ENCODE measurements around the gene FOXK1.

FOXK1 gene

DNA sequence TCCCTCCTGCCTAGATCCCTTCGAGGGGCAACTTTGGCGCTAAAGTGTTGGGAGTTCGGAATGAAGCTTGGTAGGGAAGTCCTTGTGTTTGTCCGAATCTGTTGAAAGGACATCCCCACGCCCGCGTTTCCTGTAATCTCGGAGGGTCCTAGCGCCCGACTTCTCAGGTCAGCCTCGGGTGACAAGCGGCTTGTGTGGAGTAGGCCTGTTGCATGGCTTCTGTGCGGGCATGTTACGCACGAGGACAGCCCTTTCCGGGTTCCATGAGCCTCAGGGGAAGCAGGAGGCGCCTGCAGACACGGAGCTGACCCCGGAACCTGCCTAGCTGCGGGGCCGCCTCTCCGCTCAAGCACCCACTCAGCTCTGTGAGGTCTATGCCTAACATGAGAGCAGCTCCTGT is 64.9 kb downstream of the FOXK1 start:
- no peak overlapping the region for H3K27ac ChIP-seq (ENCODE audit: low read depth, low read length)
- H3K4me3 ChIP-seq (ENCODE audit: low read depth, low read length), result no peak overlapping the region
- peaks cover 22% of the 10 kb centered on the region for H3K4me1 ChIP-seq (ENCODE audit: control insufficient read depth, insufficient read depth, low read length)
- H3K36me3 ChIP-seq (ENCODE audit: control insufficient read depth, insufficient read depth, low read length), result peaks cover 3% of the 10 kb centered on the region; the same call in 1 of the 2 replicates
- H3K27me3 ChIP-seq (ENCODE audit: control insufficient read depth, insufficient read depth, low read length), result peaks cover 30% of the 10 kb centered on the region
- H3K9ac ChIP-seq (ENCODE audit: low read length), result no peak overlapping the region
- H3K9me3 ChIP-seq (ENCODE audit: control insufficient read depth, insufficient read depth, low read depth, low read length), result no peaks in the 10 kb centered on the region

DNA sequence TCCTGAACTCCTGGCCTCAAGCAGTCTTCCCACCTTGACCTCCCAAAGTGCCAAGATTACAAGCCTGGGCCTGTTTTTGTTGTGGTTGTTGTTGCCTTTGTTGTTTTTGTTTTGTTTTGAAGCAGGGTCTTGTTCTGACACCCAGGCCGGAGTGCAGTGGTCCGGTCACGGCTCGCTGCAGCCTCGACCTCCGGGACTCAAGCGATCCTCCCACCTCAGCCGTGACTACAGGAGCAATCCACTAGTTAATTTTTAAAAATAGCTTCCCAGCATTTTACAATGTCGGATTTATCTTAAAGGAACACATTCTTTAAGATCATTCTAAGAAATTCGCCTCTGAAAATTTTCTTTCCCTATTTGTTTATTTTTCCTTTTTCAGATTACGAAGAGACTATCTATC is 65.7 kb downstream of the FOXK1 start:
- Histone ChIP-seq H3K4me3 (ENCODE audit: low read depth, low read length) (no peak overlapping the region), H3K36me3 (ENCODE audit: control insufficient read depth, insufficient read depth, low read length) (no peaks in the 10 kb centered on the region; the same call in 1 of the 2 replicates), H3K27ac (ENCODE audit: low read depth, low read length) (no peak overlapping the region), H3K27me3 (ENCODE audit: control insufficient read depth, insufficient read depth, low read length) (peaks cover 23% of the 10 kb centered on the region), H3K9ac (ENCODE audit: low read length) (no peak overlapping the region), H3K4me1 (ENCODE audit: control insufficient read depth, insufficient read depth, low read length) (peaks cover 22% of the 10 kb centered on the region), H3K9me3 (ENCODE audit: control insufficient read depth, insufficient read depth, low read depth, low read length) (no peaks in the 10 kb centered on the region)

DNA sequence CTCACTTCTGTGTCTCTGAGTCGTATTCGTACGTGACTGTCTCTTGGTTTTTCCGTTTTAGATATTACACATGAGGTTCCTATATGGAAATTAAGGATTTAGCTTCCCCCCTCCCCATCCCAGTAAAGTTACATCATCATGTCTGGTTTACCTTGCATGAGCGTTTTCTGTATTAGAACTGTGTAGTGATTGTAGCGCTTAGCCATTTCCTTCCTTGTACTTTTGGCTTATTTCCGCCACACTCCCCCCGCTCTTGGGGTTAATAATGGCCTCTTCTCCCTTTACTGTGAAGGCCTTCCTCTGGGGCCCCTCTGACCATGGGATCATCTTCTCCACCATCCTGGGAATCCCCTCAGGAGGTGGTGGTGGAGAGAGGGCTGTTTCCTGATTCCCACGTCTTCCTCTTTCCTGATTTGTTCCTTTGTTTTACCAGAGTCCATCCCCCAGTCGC is 66.2 kb downstream of the FOXK1 start:
- H3K9ac ChIP-seq (ENCODE audit: low read length), result no peak overlapping the region
- peaks cover 22% of the 10 kb centered on the region for H3K4me1 ChIP-seq (ENCODE audit: control insufficient read depth, insufficient read depth, low read length)
- peaks cover 18% of the 10 kb centered on the region for H3K27me3 ChIP-seq (ENCODE audit: control insufficient read depth, insufficient read depth, low read length)
- H3K27ac ChIP-seq (ENCODE audit: low read depth, low read length), result no peak overlapping the region
- H3K4me3 ChIP-seq (ENCODE audit: low read depth, low read length), result no peak overlapping the region
- H3K9me3 ChIP-seq (ENCODE audit: control insufficient read depth, insufficient read depth, low read depth, low read length), result no peaks in the 10 kb centered on the region
- no peaks in the 10 kb centered on the region; the same call in 1 of the 2 replicates for H3K36me3 ChIP-seq (ENCODE audit: control insufficient read depth, insufficient read depth, low read length)

DNA sequence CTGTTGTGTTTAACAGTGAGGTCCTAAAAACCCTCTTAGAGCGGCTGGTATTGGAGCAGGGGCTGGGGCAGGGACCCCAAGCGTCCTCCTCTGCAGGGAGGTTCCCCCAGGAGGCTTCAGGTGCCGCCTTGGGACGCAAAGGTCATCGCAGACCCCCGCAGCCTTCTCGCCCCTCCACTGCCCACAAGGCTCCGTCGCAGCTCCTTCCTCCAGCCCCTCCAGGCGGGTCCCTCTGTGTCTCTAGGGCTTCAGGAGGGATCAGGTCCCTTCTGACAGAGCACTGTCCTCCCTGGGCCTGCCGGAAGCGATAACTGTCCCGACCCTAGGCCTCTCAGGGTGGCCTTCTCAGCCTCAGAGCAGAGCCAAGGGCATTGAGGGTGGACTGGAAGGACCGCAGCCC is 67.3 kb downstream of the FOXK1 start:
- Histone ChIP-seq H3K4me1 (ENCODE audit: control insufficient read depth, insufficient read depth, low read length) (peaks cover 12% of the 10 kb centered on the region; the same call in 1 of the 2 replicates), H3K27ac (ENCODE audit: low read depth, low read length) (no peak overlapping the region), H3K36me3 (ENCODE audit: control insufficient read depth, insufficient read depth, low read length) (peaks cover 1% of the 10 kb centered on the region), H3K9me3 (ENCODE audit: control insufficient read depth, insufficient read depth, low read depth, low read length) (no peaks in the 10 kb centered on the region), H3K27me3 (ENCODE audit: control insufficient read depth, insufficient read depth, low read length) (peaks cover 7% of the 10 kb centered on the region; the same call in 1 of the 2 replicates), H3K9ac (ENCODE audit: low read length) (no peak overlapping the region), H3K4me3 (ENCODE audit: low read depth, low read length) (no peak overlapping the region)

DNA sequence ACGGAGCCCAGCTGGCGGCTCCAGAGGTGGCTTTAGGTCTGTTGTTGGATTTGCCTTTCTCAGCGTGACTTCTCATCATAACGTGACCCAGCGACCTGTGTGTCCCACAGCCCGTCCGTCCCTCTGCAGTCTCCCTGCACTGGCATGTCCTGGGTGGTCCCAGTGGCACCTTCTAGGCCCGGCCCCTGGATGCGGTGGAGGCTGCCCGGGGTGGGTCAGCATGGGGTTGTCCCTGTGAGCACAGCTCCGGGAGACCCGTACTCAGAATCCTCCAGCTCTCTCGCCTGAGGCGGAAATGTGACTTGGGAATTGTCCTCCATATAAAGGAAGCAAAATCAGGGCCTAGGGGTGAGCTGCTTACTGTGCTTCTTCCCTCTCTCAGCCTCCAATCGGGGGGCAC is 67.7 kb downstream of the FOXK1 start:
- peaks cover 7% of the 10 kb centered on the region; the same call in 1 of the 2 replicates for H3K4me1 ChIP-seq (ENCODE audit: control insufficient read depth, insufficient read depth, low read length)
- H3K27me3 ChIP-seq (ENCODE audit: control insufficient read depth, insufficient read depth, low read length), result peaks cover 4% of the 10 kb centered on the region; the same call in 1 of the 2 replicates
- no peaks in the 10 kb centered on the region for H3K9me3 ChIP-seq (ENCODE audit: control insufficient read depth, insufficient read depth, low read depth, low read length)
- H3K36me3 ChIP-seq (ENCODE audit: control insufficient read depth, insufficient read depth, low read length), result peaks cover 6% of the 10 kb centered on the region
- no peak overlapping the region for H3K4me3 ChIP-seq (ENCODE audit: low read depth, low read length)
- H3K27ac ChIP-seq (ENCODE audit: low read depth, low read length), result no peak overlapping the region
- no peak overlapping the region for H3K9ac ChIP-seq (ENCODE audit: low read length)

DNA sequence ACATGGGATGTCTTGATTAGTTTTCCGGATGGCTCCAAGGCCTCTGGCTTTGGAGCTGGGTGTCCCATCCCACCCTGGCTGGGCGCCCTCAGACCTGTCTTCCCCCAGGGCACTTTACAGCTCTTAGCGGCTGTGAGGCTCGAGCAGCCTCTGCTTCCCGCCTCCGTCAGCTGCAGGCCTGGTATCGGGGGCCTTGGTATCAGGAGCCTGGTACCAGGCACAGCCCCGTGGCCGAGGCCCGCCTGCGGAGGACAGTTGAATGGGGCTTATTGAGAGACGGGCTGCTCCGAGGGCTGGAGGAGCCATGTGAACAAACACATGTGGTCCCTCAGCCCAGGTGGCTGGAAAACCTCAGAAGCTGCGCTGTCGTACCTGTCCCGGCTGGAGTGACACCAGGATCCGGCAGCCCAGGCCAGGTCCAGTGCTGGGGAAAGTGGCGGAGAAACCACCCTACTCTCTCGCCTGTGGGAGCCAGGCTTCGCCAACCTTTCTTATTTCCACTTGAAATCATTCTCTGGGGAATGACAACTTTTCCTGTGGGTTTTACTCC is 69.4 kb downstream of the FOXK1 start:
- no peak overlapping the region for H3K4me3 ChIP-seq (ENCODE audit: low read depth, low read length)
- no peaks in the 10 kb centered on the region; the same call in 1 of the 2 replicates for H3K4me1 ChIP-seq (ENCODE audit: control insufficient read depth, insufficient read depth, low read length)
- no peak overlapping the region for H3K27ac ChIP-seq (ENCODE audit: low read depth, low read length)
- peaks cover 20% of the 10 kb centered on the region for H3K36me3 ChIP-seq (ENCODE audit: control insufficient read depth, insufficient read depth, low read length)
- H3K9ac ChIP-seq (ENCODE audit: low read length), result no peak overlapping the region
- H3K9me3 ChIP-seq (ENCODE audit: control insufficient read depth, insufficient read depth, low read depth, low read length), result no peaks in the 10 kb centered on the region
- no peaks in the 10 kb centered on the region for H3K27me3 ChIP-seq (ENCODE audit: control insufficient read depth, insufficient read depth, low read length)

DNA sequence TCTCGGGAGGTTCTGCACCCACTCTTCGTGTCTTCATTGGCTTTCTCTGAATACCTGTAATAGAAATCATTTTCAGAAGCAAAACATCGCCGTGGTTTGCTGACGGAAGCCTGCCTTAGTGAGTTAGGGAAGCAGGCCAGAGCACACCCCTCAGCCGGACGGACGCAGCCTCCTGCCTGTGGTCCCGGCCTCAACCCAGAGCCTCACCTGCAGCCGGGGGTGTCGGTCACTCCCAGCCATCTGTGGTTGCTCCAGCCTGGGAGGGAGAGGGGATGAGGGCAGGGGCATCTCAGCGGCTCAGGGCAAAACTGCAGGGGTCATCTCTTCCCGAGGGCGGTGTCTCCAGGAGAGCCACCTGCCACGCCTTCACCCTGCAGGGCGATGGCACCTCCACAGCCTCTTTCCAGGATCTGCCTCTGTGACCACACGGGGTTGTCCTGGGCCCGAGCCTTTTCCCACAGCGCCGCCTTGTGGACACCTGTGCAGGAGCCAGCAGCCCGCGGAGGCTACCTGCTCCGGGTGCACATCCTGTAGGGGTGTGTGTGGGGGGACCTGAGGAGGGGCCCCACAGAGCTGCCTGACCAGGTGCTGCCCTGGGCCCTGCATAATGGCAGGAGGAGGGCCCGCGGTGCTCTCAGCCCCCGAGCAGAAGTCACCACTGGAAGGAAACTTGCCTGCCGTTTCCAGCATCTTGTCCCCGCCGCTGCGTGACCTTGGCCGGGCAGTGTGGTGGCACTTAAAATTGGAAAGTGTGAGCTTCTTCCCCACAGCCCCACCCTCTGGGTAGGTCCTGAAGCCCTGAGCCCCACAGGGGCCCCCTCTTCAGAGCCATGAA is 71.7 kb downstream of the FOXK1 start:
- no peaks in the 10 kb centered on the region for H3K9me3 ChIP-seq (ENCODE audit: control insufficient read depth, insufficient read depth, low read depth, low read length)
- no peak overlapping the region for H3K9ac ChIP-seq (ENCODE audit: low read length)
- H3K4me1 ChIP-seq (ENCODE audit: control insufficient read depth, insufficient read depth, low read length), result no peaks in the 10 kb centered on the region
- H3K27ac ChIP-seq (ENCODE audit: low read depth, low read length), result no peak overlapping the region
- H3K36me3 ChIP-seq (ENCODE audit: control insufficient read depth, insufficient read depth, low read length), result peaks cover 37% of the 10 kb centered on the region
- no peaks in the 10 kb centered on the region for H3K27me3 ChIP-seq (ENCODE audit: control insufficient read depth, insufficient read depth, low read length)
- H3K4me3 ChIP-seq (ENCODE audit: low read depth, low read length), result no peak overlapping the region

DNA sequence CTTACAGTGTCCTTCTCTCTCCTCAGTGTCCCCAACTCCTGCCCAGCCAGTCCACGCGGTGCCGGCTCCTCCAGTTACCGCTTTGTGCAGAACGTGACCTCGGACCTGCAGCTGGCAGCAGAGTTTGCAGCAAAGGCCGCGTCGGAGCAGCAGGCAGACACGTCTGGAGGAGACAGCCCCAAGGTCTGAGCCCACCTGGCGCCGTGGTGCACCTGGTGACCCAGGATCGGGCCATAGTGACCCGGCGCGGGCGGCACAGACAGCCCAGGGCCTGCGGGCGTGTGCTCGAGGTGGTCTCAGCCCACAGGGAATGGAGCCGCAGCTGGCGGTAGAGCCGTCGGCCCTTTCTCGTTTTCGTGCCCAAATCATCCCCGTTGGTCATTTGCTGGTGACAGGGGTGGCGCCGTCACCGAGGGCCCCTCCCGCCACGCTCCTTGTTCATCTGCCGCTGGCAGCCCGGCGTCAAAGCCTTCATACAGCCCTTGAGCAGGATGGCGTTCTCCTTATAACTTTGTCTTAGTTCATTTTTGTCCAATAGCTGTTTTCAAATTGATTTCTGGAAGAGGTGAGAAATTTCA is 72.4 kb downstream of the FOXK1 start:
- H3K4me1 ChIP-seq (ENCODE audit: control insufficient read depth, insufficient read depth, low read length), result no peaks in the 10 kb centered on the region
- H3K9me3 ChIP-seq (ENCODE audit: control insufficient read depth, insufficient read depth, low read depth, low read length), result no peaks in the 10 kb centered on the region
- H3K4me3 ChIP-seq (ENCODE audit: low read depth, low read length), result no peak overlapping the region
- H3K9ac ChIP-seq (ENCODE audit: low read length), result no peak overlapping the region
- no peak overlapping the region for H3K27ac ChIP-seq (ENCODE audit: low read depth, low read length)
- H3K27me3 ChIP-seq (ENCODE audit: control insufficient read depth, insufficient read depth, low read length), result no peaks in the 10 kb centered on the region
- peaks cover 41% of the 10 kb centered on the region for H3K36me3 ChIP-seq (ENCODE audit: control insufficient read depth, insufficient read depth, low read length)

DNA sequence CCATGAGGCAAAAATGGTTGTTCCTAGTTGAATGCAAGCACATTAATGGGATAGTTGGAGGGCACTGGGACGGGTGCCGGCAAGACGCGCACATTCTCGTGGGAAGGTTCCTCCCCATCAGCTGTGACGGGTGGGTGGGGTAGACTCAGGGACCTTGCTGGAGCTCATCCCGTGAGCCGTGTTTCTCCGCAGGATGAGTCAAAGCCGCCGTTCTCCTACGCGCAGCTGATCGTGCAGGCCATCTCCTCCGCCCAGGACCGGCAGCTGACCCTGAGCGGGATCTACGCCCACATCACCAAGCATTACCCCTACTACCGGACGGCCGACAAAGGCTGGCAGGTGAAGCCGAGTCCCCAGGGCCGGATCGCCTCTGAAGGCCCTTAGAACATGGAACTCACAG is 73.0 kb downstream of the FOXK1 start:
- Histone ChIP-seq H3K4me1 (ENCODE audit: control insufficient read depth, insufficient read depth, low read length) (no peaks in the 10 kb centered on the region), H3K27ac (ENCODE audit: low read depth, low read length) (no peak overlapping the region), H3K4me3 (ENCODE audit: low read depth, low read length) (no peak overlapping the region), H3K9ac (ENCODE audit: low read length) (no peak overlapping the region), H3K9me3 (ENCODE audit: control insufficient read depth, insufficient read depth, low read depth, low read length) (no peaks in the 10 kb centered on the region), H3K27me3 (ENCODE audit: control insufficient read depth, insufficient read depth, low read length) (no peaks in the 10 kb centered on the region), H3K36me3 (ENCODE audit: control insufficient read depth, insufficient read depth, low read length) (peaks cover 45% of the 10 kb centered on the region)

DNA sequence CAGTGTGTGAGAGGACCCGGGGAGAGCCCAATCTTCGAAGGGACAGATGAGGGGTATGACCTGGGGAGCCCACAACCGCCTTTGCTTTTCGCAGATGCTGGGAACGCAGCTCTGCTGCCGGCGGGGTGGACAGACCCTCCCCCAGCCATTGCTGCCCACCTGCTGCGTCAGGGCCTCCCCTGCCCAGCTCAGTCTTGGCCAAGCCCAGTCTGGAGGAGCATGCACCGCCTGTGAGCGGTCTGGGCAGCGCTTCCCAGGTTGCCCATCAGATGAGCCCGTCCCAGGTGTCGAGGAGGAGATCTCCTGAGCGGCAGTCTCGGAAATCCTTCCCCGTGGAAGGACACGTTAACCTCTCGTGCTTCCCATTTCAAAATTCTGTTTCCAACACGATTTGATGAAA is 76.0 kb downstream of the FOXK1 start:
- no peak overlapping the region for H3K9ac ChIP-seq (ENCODE audit: low read length)
- H3K27ac ChIP-seq (ENCODE audit: low read depth, low read length), result no peak overlapping the region
- no peaks in the 10 kb centered on the region for H3K27me3 ChIP-seq (ENCODE audit: control insufficient read depth, insufficient read depth, low read length)
- no peak overlapping the region for H3K4me3 ChIP-seq (ENCODE audit: low read depth, low read length)
- H3K4me1 ChIP-seq (ENCODE audit: control insufficient read depth, insufficient read depth, low read length), result no peaks in the 10 kb centered on the region
- H3K9me3 ChIP-seq (ENCODE audit: control insufficient read depth, insufficient read depth, low read depth, low read length), result no peaks in the 10 kb centered on the region
- H3K36me3 ChIP-seq (ENCODE audit: control insufficient read depth, insufficient read depth, low read length), result peaks cover 72% of the 10 kb centered on the region

DNA sequence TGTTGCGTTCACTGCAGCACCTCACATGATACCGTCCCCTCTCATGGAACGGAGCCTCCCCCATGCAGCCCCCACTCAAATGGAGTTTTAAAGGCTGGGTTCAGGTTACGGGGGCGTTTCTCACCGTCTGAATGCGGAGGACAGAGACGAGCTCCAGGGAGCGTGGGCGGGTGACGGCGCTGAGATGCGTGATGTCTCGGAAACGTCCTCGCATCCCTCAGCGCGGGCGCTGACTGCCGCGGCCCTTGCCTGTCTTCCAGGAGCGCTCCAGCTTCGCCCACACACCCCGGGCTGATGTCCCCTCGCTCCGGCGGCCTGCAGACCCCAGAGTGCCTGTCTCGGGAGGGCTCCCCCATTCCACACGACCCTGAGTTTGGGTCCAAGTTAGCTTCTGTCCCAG is 76.7 kb downstream of the FOXK1 start:
- Histone ChIP-seq H3K9me3 (ENCODE audit: control insufficient read depth, insufficient read depth, low read depth, low read length) (no peaks in the 10 kb centered on the region), H3K9ac (ENCODE audit: low read length) (no peak overlapping the region), H3K4me1 (ENCODE audit: control insufficient read depth, insufficient read depth, low read length) (no peaks in the 10 kb centered on the region), H3K27ac (ENCODE audit: low read depth, low read length) (no peak overlapping the region), H3K4me3 (ENCODE audit: low read depth, low read length) (no peak overlapping the region), H3K36me3 (ENCODE audit: control insufficient read depth, insufficient read depth, low read length) (peaks cover 79% of the 10 kb centered on the region), H3K27me3 (ENCODE audit: control insufficient read depth, insufficient read depth, low read length) (no peaks in the 10 kb centered on the region)
